H9 (cell line): ENCODE measurements around the gene BCL6. TPM values are rescaled to one million over a fixed set of nuclear protein-coding genes. Genes with fewer than 3 reads are reported as not detected.

Experiments used
- DNase-seq: peaks from one replicate; pipeline ENCODE4 v3.0.0-alpha.2; 2017
- H2AFZ ChIP-seq: one replicate; pipeline ENCODE4 v1.6.1; 2013; ENCODE audit warnings: mild to moderate bottlenecking, low read length, control low read depth, moderate library complexity
- H2AK5ac ChIP-seq: 2 replicates; pipeline ENCODE4 v1.6.1; 2013; ENCODE audit warnings: low read length, control low read depth, mixed read lengths; ENCODE audit not compliant: insufficient read length
- H2BK120ac ChIP-seq: one replicate; pipeline ENCODE4 v1.6.1; 2013; ENCODE audit warnings: low read depth, mild to moderate bottlenecking, low read length, control low read depth, inconsistent platforms; ENCODE audit not compliant: poor library complexity, severe bottlenecking
- H2BK12ac ChIP-seq: 2 replicates; pipeline ENCODE4 v1.6.1; 2013; ENCODE audit warnings: low read length, control low read depth, mixed read lengths, low read depth; ENCODE audit not compliant: insufficient read length
- H2BK15ac ChIP-seq: 2 replicates; pipeline ENCODE4 v1.6.1; 2013; ENCODE audit warnings: low read depth, low read length, control low read depth
- H2BK20ac ChIP-seq: one replicate; pipeline ENCODE4 v1.6.1; 2013; ENCODE audit warnings: low read depth, mild to moderate bottlenecking, low read length, control low read depth, inconsistent platforms; ENCODE audit not compliant: poor library complexity, severe bottlenecking
- H2BK5ac ChIP-seq: 2 replicates; pipeline ENCODE4 v1.6.1; 2013; ENCODE audit warnings: low read length, control low read depth, mixed read lengths; ENCODE audit not compliant: insufficient read length
- H3K14ac ChIP-seq: 2 replicates; pipeline ENCODE4 v1.6.1; 2013; ENCODE audit warnings: low read length, control low read depth; ENCODE audit not compliant: insufficient read depth
- H3K18ac ChIP-seq: 2 replicates; pipeline ENCODE4 v1.6.1; 2013; ENCODE audit warnings: low read depth, mild to moderate bottlenecking, mixed read lengths, low read length, control low read depth; ENCODE audit not compliant: insufficient read length
- H3K23ac ChIP-seq: 2 replicates; pipeline ENCODE4 v1.6.1; 2013; ENCODE audit warnings: low read length, control low read depth, mixed read lengths, low read depth; ENCODE audit not compliant: insufficient read length
- H3K23me2 ChIP-seq: 2 replicates; pipeline ENCODE4 v1.6.1; 2013; ENCODE audit warnings: low read depth, mild to moderate bottlenecking, mixed read lengths, low read length, control low read depth; ENCODE audit not compliant: insufficient read length, poor library complexity, severe bottlenecking
- H3K27ac ChIP-seq: 2 replicates; pipeline ENCODE4 v1.5.1; 2013; ENCODE audit warnings: low read length, control low read depth, mixed read lengths, low read depth; ENCODE audit not compliant: insufficient read length
- H3K27me3 ChIP-seq: 2 replicates; pipeline ENCODE4 v1.6.1; 2013; ENCODE audit warnings: low read length, control low read depth, inconsistent platforms; ENCODE audit not compliant: insufficient read depth
- H3K4ac ChIP-seq: 2 replicates; pipeline ENCODE4 v1.6.1; 2013; ENCODE audit warnings: low read depth, mild to moderate bottlenecking, control low read depth, inconsistent platforms, low read length, moderate library complexity
- H3K4me1 ChIP-seq: 2 replicates; pipeline ENCODE4 v1.6.1; 2013; ENCODE audit warnings: low read length, control low read depth, inconsistent platforms; ENCODE audit not compliant: insufficient read depth
- H3K4me2 ChIP-seq: 2 replicates; pipeline ENCODE4 v1.6.1; 2013; ENCODE audit warnings: low read length, control low read depth, mixed read lengths; ENCODE audit not compliant: insufficient read length, insufficient read depth
- H3K56ac ChIP-seq: 2 replicates; pipeline ENCODE4 v1.6.1; 2013; ENCODE audit warnings: low read depth, mild to moderate bottlenecking, mixed read lengths, low read length, control low read depth; ENCODE audit not compliant: insufficient read length
- H3K79me1 ChIP-seq: 2 replicates; pipeline ENCODE4 v1.6.1; 2013; ENCODE audit warnings: low read depth, mild to moderate bottlenecking, moderate library complexity, low read length, control low read depth, inconsistent platforms; ENCODE audit not compliant: insufficient read depth, poor library complexity, severe bottlenecking
- H3K79me2 ChIP-seq: 2 replicates; pipeline ENCODE4 v1.6.1; 2013; ENCODE audit warnings: low read length, control low read depth, inconsistent platforms; ENCODE audit not compliant: insufficient read depth
- H3K9ac ChIP-seq: 2 replicates; pipeline ENCODE4 v1.6.1; 2013; ENCODE audit warnings: low read length, control low read depth, mixed read lengths; ENCODE audit not compliant: insufficient read length; ENCODE audit errors: extremely low read depth
- H3K9me3 ChIP-seq: one replicate; pipeline ENCODE4 v1.6.1; 2013; ENCODE audit warnings: low read depth, low read length, inconsistent platforms; ENCODE audit not compliant: control insufficient read depth
- H3T11ph ChIP-seq: one replicate; pipeline ENCODE4 v1.6.1; 2013; ENCODE audit warnings: mild to moderate bottlenecking, low read length, control low read depth, inconsistent platforms
- H4K20me1 ChIP-seq: one replicate; pipeline ENCODE4 v1.6.1; 2013; ENCODE audit not compliant: control insufficient read depth, insufficient read length, insufficient read depth
- H4K5ac ChIP-seq: 2 replicates; pipeline ENCODE4 v1.6.1; 2013; ENCODE audit warnings: low read depth, mild to moderate bottlenecking, mixed read lengths, low read length, control low read depth; ENCODE audit not compliant: insufficient read length
- H4K8ac ChIP-seq: replicated peaks from 2 replicates; pipeline ENCODE4 v1.6.1; 2013; ENCODE audit warnings: low read length, control low read depth, mixed read lengths, low read depth; ENCODE audit not compliant: insufficient read length
- H4K91ac ChIP-seq: 2 replicates; pipeline ENCODE4 v1.6.1; 2013; ENCODE audit warnings: low read depth, mild to moderate bottlenecking, moderate library complexity, mixed read lengths, low read length, control low read depth; ENCODE audit not compliant: insufficient read length
- H3K27ac Mint-ChIP-seq, 3 experiments: 2 replicates in 2 of 3; 3 replicates in 1 of 3; pipeline ENCODE4 v1.8.0; 2020 to 2021; ENCODE audit warnings: mixed read lengths in 3 of 3, mild to moderate bottlenecking in 1 of 3, moderate library complexity in 1 of 3
- H3K27me3 Mint-ChIP-seq: 2 replicates; pipeline ENCODE4 v1.8.0; 2021; ENCODE audit warnings: low read depth, mild to moderate bottlenecking, moderate library complexity, mixed read lengths
- H3K36me3 Mint-ChIP-seq, 3 experiments: 2 replicates in 2 of 3; 3 replicates in 1 of 3; pipeline ENCODE4 v1.8.0; 2020 to 2021; ENCODE audit warnings: low read depth in 3 of 3, mixed read lengths in 3 of 3; ENCODE audit not compliant: insufficient read depth in 1 of 3
- H3K4me1 Mint-ChIP-seq, 2 experiments: 2 replicates each; pipeline ENCODE4 v1.8.0; 2020; ENCODE audit warnings: mixed read lengths in 2 of 2
- H3K4me3 Mint-ChIP-seq, 2 experiments: 2 replicates in 1 of 2; 3 replicates in 1 of 2; pipeline ENCODE4 v1.8.0; 2020 to 2021; ENCODE audit warnings: mild to moderate bottlenecking in 2 of 2, mixed read lengths in 2 of 2, moderate library complexity in 1 of 2
- H3K9me3 Mint-ChIP-seq, 2 experiments: 2 replicates in 1 of 2; 3 replicates in 1 of 2; pipeline ENCODE4 v1.8.0; 2020; ENCODE audit warnings: mild to moderate bottlenecking in 2 of 2, mixed read lengths in 2 of 2, moderate library complexity in 1 of 2
- WGBS: extraction: QIAGEN DNeasy Blood & Tissue Kit; methylation state at CpG from one replicate; pipeline ENCODE4 v1.1.7; 2013; ENCODE audit warnings: missing lambda C conversion rate, low lambda C conversion rate, mixed read lengths; ENCODE audit not compliant: insufficient read length; ENCODE audit errors: extremely low coverage; 5-methylcytosine and 5-hydroxymethylcytosine counted together
- total RNA-seq: library from RNA; stranded (reverse); gene quantifications from 2 replicates; pipeline ENCODE4 v1.2.1, GENCODE V29; 2021
- TF ChIP-seq, protein P1 (sequence below): fragments of 200-600 bp; sonication (generic); conservative IDR thresholded peaks from 3 replicates; pipeline ENCODE4 v1.8.0; 2021; ENCODE audit warnings: antibody characterized with exemption, mild to moderate bottlenecking

BCL6 gene
- total RNA-seq, 1 experiment from 2014 or later, result 3.4 TPM

DNA sequence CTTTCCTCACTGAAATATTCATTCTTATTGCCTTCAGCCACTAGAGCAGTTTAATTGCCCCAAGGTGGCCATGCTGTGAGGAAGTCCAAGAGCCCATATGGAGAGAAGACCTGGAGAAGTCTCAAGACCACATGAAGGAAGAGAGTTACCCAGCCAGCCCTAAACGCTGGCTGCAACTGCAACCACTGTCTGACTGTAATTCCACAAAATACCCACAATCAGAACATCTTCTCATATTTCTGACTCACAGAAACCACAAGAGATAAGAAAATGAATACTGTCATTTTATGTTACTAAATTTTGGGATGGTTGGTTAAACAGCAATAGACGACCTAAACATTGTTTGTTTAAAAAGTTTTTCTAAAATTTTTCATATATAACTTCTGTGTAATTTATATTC lies 60.4 kb downstream of the BCL6 start:
- Histone ChIP-seq H3K4me2 (no peak overlapping the region), H3K23me2 (no peaks in the 10 kb centered on the region), H2AK5ac (no peak overlapping the region), H2BK20ac (no peak overlapping the region), H4K8ac (no peak overlapping the region), H2AFZ (no peak overlapping the region), H3K9me3 (peaks cover 12% of the 10 kb centered on the region), H4K91ac (no peak overlapping the region), H3K56ac (no peak overlapping the region), H3K14ac (no peak overlapping the region), H3K4ac (no peak overlapping the region), H3K27ac (no peak overlapping the region), H4K5ac (no peak overlapping the region), H2BK12ac (no peak overlapping the region), H2BK15ac (no peak overlapping the region), H2BK5ac (no peak overlapping the region), H3K18ac (no peak overlapping the region), H3K79me2 (no peaks in the 10 kb centered on the region), H4K20me1 (no peaks in the 10 kb centered on the region), H3K23ac (no peak overlapping the region), H3K4me1 (no peaks in the 10 kb centered on the region), H3K27me3 (no peaks in the 10 kb centered on the region), H3K79me1 (no peaks in the 10 kb centered on the region), H2BK120ac (no peak overlapping the region), H3T11ph (no peak overlapping the region), H3K9ac (no peak overlapping the region)
- WGBS, result no CpG with 5 or more reads among the region's 2 CpGs
- H3K27me3 Mint-ChIP-seq, result no peaks in the 10 kb centered on the region
- TF ChIP-seq, protein P1, sequence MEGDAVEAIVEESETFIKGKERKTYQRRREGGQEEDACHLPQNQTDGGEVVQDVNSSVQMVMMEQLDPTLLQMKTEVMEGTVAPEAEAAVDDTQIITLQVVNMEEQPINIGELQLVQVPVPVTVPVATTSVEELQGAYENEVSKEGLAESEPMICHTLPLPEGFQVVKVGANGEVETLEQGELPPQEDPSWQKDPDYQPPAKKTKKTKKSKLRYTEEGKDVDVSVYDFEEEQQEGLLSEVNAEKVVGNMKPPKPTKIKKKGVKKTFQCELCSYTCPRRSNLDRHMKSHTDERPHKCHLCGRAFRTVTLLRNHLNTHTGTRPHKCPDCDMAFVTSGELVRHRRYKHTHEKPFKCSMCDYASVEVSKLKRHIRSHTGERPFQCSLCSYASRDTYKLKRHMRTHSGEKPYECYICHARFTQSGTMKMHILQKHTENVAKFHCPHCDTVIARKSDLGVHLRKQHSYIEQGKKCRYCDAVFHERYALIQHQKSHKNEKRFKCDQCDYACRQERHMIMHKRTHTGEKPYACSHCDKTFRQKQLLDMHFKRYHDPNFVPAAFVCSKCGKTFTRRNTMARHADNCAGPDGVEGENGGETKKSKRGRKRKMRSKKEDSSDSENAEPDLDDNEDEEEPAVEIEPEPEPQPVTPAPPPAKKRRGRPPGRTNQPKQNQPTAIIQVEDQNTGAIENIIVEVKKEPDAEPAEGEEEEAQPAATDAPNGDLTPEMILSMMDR, result no peak
- no peak overlapping the region for H3K27ac Mint-ChIP-seq
- no peak for DNase-seq
- peaks cover 22% of the 10 kb centered on the region in 2 experiments for H3K9me3 Mint-ChIP-seq
- no peak overlapping the region for H3K4me3 Mint-ChIP-seq
- no peaks in the 10 kb centered on the region; a peak in 1 of 4 replicates for H3K4me1 Mint-ChIP-seq
- H3K36me3 Mint-ChIP-seq, result peaks cover 10 to 15% (median 14%) of the 10 kb centered on the region in 3 experiments; a peak in 6 of 7 replicates
